NT2/D1 (cell line): ENCODE data around the gene TRIM31.

ENCODE experiments used
- DNase-seq: peaks from one replicate; pipeline ENCODE4 v3.0.0-alpha.2; 2011; ENCODE audit warnings: low read depth, low spot score
- H3K27me3 ChIP-seq: 2 replicates; pipeline ENCODE4 v1.6.0; 2011; ENCODE audit warnings: mild to moderate bottlenecking; ENCODE audit not compliant: insufficient read length, insufficient read depth
- H3K36me3 ChIP-seq: 2 replicates; pipeline ENCODE4 v1.6.1; 2011; ENCODE audit warnings: mild to moderate bottlenecking, low read length, mixed read lengths; ENCODE audit not compliant: insufficient read depth, insufficient read length
- H3K4me1 ChIP-seq: 2 replicates; pipeline ENCODE4 v1.5.1; 2011; ENCODE audit not compliant: insufficient read depth, insufficient read length
- H3K4me3 ChIP-seq: 2 replicates; pipeline ENCODE4 v1.5.1; 2011; ENCODE audit warnings: low read depth; ENCODE audit not compliant: insufficient read length
- H3K9ac ChIP-seq: 2 replicates; pipeline ENCODE4 v1.6.0; 2011; ENCODE audit warnings: low read depth; ENCODE audit not compliant: insufficient read length
- H3K9me3 ChIP-seq: 2 replicates; pipeline ENCODE4 v1.5.1; 2011; ENCODE audit warnings: mild to moderate bottlenecking, low read length; ENCODE audit not compliant: insufficient read depth
- SUZ12 ChIP-seq: IDR thresholded peaks from 2 replicates; pipeline ENCODE4 v1.6.1; 2011; ENCODE audit not compliant: insufficient read length, insufficient read depth; ENCODE audit errors: extremely low read depth
- YY1 ChIP-seq: IDR thresholded peaks from 2 replicates; pipeline ENCODE4 v1.6.1; 2011; ENCODE audit not compliant: insufficient read length, insufficient read depth
- ZNF274 ChIP-seq: IDR thresholded peaks from 2 replicates; pipeline ENCODE4 v1.6.1; 2011; ENCODE audit warnings: mild to moderate bottlenecking, low read depth, low read length

TRIM31 gene

DNA sequence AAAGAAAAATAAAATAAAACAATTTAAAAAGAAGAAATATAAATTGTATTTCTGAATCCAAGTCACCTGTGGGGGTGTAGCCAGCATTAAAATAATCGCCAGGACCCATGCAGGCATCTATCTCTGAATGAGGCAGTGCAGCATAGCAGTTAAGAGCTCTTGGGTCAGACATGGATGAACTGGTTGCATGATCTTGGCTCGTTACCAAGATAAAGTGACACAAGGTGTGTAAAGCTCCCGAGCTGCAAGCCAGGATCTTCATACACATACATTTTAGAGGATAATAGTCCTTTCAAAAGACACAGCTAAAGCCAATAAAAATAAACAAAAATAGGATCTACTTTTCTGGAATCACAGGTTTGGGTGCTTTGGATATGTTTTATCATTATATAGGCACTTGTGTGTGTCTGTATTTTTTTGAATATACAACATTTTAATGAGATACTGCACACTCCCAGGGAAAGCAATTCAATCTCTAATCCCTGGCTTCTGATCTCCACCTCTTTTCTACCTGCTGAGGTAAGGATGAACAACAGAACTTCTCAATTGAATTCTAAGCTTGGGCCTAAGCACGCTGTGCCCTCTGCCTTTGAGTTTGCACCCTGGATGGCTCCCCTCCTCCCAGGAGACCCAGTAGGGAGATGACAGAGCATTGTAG is 39.3 kb upstream of the TRIM31 start:
- Histone ChIP-seq H3K4me3 (no peak overlapping the region), H3K27me3 (no peaks in the 10 kb centered on the region), H3K9ac (no peak overlapping the region), H3K36me3 (no peaks in the 10 kb centered on the region), H3K9me3 (no peaks in the 10 kb centered on the region), H3K4me1 (no peaks in the 10 kb centered on the region)
- no peak for DNase-seq
- TF ChIP-seq ZNF274 (no peak), SUZ12 (no peak), YY1 (no peak)

DNA sequence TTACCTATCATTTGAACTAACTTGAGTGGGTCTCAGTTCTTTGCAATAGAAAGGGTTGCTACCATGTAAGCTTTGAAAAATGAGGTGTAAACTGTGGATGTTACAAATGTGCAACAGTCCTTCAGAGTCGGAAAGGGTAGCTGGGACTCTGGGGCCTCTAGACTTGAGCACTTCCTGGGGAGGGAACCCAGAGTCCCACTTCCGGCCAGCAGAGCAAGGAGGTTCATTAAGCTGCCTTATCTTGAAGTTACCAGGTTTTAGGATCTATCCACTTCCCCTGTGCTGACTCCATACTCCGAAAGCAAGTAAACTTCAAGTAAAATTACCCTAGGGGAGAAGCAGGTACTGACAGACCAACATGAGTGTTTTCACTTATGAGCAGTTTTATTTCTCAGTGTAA is 38.7 kb upstream of the TRIM31 start:
- no peak for TF ChIP-seq ZNF274
- no peak for TF ChIP-seq SUZ12
- no peak for TF ChIP-seq YY1
- Histone ChIP-seq H3K9me3 (no peaks in the 10 kb centered on the region), H3K4me1 (no peaks in the 10 kb centered on the region), H3K36me3 (no peaks in the 10 kb centered on the region), H3K9ac (no peak overlapping the region), H3K4me3 (no peak overlapping the region), H3K27me3 (no peaks in the 10 kb centered on the region)
- DNase-seq, result no peak

DNA sequence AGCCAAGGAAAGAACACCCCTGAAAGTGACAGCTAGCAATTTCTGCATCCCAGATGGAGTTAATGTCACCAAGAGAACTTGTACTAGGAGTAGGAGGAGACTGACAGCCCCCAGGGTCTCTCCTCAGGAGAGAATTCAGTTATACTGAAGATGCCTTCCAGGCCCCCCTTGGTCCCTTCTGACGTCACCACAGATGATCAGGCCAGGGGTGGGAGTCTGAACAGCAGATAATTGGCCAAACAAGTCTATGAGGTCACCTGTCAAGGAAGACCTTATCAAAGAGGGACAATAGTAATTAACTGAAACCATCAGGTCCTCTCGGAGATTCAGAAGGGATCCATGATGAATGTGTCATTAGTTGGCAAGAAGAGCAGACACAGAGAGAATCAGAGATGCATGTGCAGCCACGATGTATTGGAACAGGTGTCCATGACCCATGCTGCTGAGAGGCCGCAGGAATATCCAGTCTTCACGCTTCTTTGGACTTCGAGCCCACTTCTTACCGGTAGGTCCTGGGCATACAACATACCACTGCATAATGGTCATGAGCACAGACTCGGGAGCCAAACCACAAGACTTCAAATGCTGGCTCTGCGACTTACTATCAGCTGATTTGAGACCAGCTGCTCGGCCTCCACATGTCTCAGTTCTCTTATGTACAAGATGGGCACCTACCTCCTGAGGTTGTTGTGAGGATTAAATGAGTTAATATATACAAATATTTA is 37.9 kb upstream of the TRIM31 start:
- H3K9me3 ChIP-seq, result no peaks in the 10 kb centered on the region
- H3K4me3 ChIP-seq, result no peak overlapping the region
- no peaks in the 10 kb centered on the region for H3K36me3 ChIP-seq
- H3K4me1 ChIP-seq, result no peaks in the 10 kb centered on the region
- no peaks in the 10 kb centered on the region for H3K27me3 ChIP-seq
- TF ChIP-seq ZNF274 (no peak), YY1 (no peak), SUZ12 (no peak)
- H3K9ac ChIP-seq, result no peak overlapping the region
- DNase-seq, result no peak

DNA sequence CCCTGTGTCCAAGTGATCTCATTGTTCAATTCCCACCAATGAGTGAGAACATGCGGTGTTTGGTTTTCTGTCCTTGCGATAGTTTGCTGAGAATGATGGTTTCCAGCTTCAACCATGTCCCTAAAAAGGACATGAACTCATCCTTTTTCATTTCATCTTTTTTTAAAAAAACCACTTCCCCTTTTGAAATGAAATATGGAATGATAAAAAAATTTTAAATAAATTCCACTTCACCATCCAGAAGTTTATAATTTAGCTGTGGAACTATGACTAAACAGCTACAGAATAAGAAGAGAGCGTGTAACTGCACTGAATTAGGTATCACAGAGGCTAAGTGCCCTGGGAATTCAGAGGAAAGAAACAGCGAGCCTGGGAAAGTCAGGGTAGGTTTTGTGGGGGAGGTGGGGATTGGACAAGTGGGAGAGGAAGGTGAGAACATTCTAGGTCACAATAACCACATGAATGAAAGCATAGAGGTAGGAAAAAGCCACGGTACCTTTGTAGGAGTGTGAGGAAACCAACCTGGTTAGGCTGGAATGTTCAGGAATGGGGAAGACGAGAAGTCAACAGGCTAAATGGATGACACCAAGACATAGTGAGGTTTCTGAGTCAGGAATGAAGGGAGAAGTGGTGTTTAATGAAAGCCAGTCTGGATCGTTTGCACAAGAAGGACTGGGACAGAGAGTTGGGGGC is 37.1 kb upstream of the TRIM31 start:
- H3K9ac ChIP-seq, result no peak overlapping the region
- DNase-seq, result no peak
- no peaks in the 10 kb centered on the region for H3K4me1 ChIP-seq
- TF ChIP-seq ZNF274 (no peak), SUZ12 (no peak), YY1 (no peak)
- no peaks in the 10 kb centered on the region for H3K36me3 ChIP-seq
- no peak overlapping the region for H3K4me3 ChIP-seq
- H3K9me3 ChIP-seq, result no peaks in the 10 kb centered on the region
- H3K27me3 ChIP-seq, result no peaks in the 10 kb centered on the region

DNA sequence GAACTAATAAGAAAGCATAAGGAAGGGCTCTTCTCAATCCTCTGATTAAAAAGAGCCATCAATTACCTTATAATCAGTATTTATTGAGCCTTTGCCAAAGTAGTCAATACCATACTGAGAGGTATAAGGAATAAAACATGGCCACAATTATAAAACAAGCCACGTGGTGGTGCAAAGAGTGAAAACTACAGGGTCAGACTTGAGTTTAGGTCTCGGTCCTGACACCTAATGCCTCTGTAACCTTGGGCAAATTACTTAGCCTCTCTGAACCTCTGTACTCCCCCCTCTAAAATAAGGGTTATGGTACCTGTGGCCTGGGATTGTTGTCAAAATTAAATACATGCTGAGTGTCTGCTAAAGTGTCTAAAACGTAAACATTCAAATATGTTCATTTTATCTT is 36.3 kb upstream of the TRIM31 start:
- TF ChIP-seq ZNF274 (no peak), YY1 (no peak), SUZ12 (no peak)
- Histone ChIP-seq H3K4me1 (no peaks in the 10 kb centered on the region), H3K4me3 (no peak overlapping the region), H3K27me3 (peaks cover 2% of the 10 kb centered on the region), H3K9me3 (no peaks in the 10 kb centered on the region), H3K9ac (no peak overlapping the region), H3K36me3 (no peaks in the 10 kb centered on the region)
- no peak for DNase-seq

DNA sequence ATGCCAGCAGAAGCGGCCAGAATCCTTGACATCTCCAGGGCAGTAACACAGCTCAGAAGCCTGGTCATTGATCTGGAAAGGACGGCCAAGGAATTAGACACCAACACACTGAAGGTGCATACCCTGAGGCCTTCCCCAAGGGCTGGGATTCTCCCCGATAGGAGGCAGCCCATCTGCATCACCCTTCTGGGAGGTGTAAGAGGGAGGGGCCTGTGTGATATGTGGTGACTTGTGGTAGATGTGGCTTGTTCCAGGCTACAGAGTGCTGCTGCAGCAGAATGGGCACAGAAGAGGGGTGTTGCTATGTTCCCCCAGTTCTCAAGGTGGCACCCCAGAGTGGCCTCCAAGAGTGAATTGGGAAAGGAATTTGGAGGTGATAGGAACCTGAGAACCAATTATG is 34.2 kb upstream of the TRIM31 start:
- H3K36me3 ChIP-seq, result no peaks in the 10 kb centered on the region
- TF ChIP-seq ZNF274 (no peak), YY1 (no peak)
- no peak overlapping the region for H3K4me3 ChIP-seq
- H3K9ac ChIP-seq, result no peak overlapping the region
- H3K4me1 ChIP-seq, result no peaks in the 10 kb centered on the region
- H3K9me3 ChIP-seq, result no peaks in the 10 kb centered on the region
- peaks cover 2% of the 10 kb centered on the region for H3K27me3 ChIP-seq
- DNase-seq, result no peak

DNA sequence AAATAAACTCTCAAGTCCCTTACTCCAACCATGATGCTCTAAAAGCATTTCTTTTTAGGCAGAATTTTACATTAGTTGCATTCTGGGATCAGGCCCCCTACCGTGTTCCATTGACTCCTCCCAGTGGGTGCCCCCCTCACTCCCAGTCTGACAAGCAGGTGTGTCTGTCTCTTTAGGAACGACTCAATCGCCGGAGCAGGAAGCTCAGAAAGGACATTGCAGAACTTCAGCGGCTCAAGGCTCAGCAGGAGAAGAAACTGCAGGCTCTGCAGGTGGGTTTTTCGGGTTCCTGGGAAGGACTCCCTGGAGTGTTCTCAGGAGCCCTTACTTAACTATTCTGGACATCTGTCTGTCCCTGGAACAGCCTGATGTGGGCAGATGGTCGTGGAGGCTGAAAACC is 32.9 kb upstream of the TRIM31 start:
- Histone ChIP-seq H3K4me3 (no peak overlapping the region), H3K9me3 (no peaks in the 10 kb centered on the region), H3K36me3 (no peaks in the 10 kb centered on the region), H3K9ac (no peak overlapping the region), H3K27me3 (peaks cover 2% of the 10 kb centered on the region), H3K4me1 (no peaks in the 10 kb centered on the region)
- DNase-seq, result no peak
- no peak for TF ChIP-seq YY1
- no peak for TF ChIP-seq ZNF274
- no peak for TF ChIP-seq SUZ12
